ENCODE data around the gene FAM3D. TPM values are rescaled to one million over a fixed set of nuclear protein-coding genes. Genes with fewer than 3 reads are reported as not detected.

FAM3D gene
- total RNA-seq, 4 donors from 2014 or later: 243 to 431 (median 364) TPM

- peaks cover 0 to 6% (median 0%) of the 10 kb centered on the region in 4 donors for H3K4me1 ChIP-seq
- intact Hi-C loops (cut with DNase I; ENCODE audit: low total_unique reads): no loop called here
- no peaks in the 10 kb centered on the region for H3K9me3 ChIP-seq
- peak overlapping the region in 1 of 4 donors; percentile 17 for H3K27ac ChIP-seq
- in situ Hi-C loops (cut with MboI; ENCODE audit: low pct_ligation_motif_present in 1 of 4, low pct_unique_long_range_greater_than_20kb in 1 of 4, low sequenced_read_pairs in 3 of 4): loop anchor here in 2 of 4 donors (10.0 to 25.0 kb wide), 2 partner anchors 404 to 421 kb away; partner anchors contain the start of gene CFAP20DC (in 1 of the 2)
- H3K36me3 ChIP-seq: peaks cover 0 to 8% (median 0%) of the 10 kb centered on the region in 4 donors
- H3K4me3 ChIP-seq: no peak overlapping the region
- DNase-seq: peak; percentile 81
- TF ChIP-seq POLR2A (IDR thresholded peaks at IDR 0.05) (no peak), EP300 (IDR thresholded peaks at IDR 0.05; ENCODE audit: low read depth) (no peak), POLR2AphosphoS5 (IDR thresholded peaks at IDR 0.05) (no peak)
- TF ChIP-seq, protein P1, sequence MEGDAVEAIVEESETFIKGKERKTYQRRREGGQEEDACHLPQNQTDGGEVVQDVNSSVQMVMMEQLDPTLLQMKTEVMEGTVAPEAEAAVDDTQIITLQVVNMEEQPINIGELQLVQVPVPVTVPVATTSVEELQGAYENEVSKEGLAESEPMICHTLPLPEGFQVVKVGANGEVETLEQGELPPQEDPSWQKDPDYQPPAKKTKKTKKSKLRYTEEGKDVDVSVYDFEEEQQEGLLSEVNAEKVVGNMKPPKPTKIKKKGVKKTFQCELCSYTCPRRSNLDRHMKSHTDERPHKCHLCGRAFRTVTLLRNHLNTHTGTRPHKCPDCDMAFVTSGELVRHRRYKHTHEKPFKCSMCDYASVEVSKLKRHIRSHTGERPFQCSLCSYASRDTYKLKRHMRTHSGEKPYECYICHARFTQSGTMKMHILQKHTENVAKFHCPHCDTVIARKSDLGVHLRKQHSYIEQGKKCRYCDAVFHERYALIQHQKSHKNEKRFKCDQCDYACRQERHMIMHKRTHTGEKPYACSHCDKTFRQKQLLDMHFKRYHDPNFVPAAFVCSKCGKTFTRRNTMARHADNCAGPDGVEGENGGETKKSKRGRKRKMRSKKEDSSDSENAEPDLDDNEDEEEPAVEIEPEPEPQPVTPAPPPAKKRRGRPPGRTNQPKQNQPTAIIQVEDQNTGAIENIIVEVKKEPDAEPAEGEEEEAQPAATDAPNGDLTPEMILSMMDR (IDR thresholded peaks at IDR 0.05): peak; percentile 75 to 90 (median 82)
- H3K27me3 ChIP-seq: no peaks in the 10 kb centered on the region
- 19 to 56% methylated on average over 5 to 25 of the region's 25 CpGs for WGBS, 2 donors (ENCODE audit: low coverage in 1 of 2)
These were observed 25.7 kb downstream of the FAM3D start for GRCh38 chr3:58640700-58641372.

DNA sequence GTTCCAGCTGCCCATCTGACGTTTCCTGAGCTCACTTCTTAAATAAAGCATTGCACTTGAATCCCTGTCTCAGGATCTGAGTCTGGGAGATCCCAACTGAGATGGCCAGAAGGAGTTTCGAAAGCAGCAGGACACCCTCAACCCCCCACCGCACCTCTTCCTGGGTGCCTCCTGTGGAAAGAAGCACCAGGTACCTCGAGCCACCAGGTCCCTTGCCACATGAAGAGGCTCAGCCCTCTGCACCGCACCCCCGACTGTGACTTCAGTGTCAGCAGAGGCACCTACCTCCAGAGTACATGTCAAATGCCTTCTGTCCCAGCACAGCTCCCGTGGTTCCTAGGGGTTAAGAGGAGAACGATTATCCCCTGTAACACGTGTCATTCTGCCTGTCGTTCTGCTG is 26.7 kb downstream of the FAM3D start:
- no peak for TF ChIP-seq POLR2A (IDR thresholded peaks at IDR 0.05)
- Histone ChIP-seq H3K27me3 (no peaks in the 10 kb centered on the region), H3K27ac (no peak overlapping the region), H3K4me3 (no peak overlapping the region), H3K9me3 (no peaks in the 10 kb centered on the region), H3K36me3 (peaks cover 0 to 8% (median 0%) of the 10 kb centered on the region in 4 donors), H3K4me1 (peaks cover 0 to 6% (median 0%) of the 10 kb centered on the region in 4 donors)
- in situ Hi-C loops (cut with MboI; ENCODE audit: low pct_ligation_motif_present in 1 of 4, low pct_unique_long_range_greater_than_20kb in 1 of 4, low sequenced_read_pairs in 3 of 4) (loop anchor here in 2 of 4 donors (10.0 to 25.0 kb wide), 2 partner anchors 405 to 422 kb away; partner anchors contain the start of gene CFAP20DC (in 1 of the 2)), intact Hi-C loops (cut with DNase I; ENCODE audit: low total_unique reads) (no loop called here)
- DNase-seq: no peak
- 82% methylated on average over 10 of the region's 10 CpGs; no CpG with 5 or more reads in 1 of the 2 donors for whole genome bisulfite sequencing, 2 donors (ENCODE audit: low coverage in 1 of 2)

DNA sequence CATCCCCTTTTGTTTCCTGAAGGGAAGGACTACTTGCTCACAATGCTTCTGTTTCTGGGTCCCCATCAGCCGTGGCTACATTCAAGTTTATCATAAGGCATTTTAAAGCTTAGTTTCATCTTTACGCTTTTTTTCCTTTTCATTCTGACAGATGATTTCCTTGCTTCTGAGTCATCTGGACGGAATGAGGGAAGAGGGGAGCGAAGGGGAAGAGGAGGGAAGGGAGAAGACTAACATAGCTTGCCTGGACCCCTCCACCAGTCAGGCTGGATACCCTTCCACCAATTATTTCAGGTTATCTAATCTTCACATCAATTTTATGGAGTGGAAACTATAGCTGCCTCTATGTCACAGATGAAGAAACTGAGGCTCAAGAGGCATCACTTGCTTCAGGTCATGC is 27.6 kb downstream of the FAM3D start:
- no peak overlapping the region for H3K4me3 ChIP-seq
- peaks cover 0 to 6% (median 0%) of the 10 kb centered on the region in 4 donors for H3K4me1 ChIP-seq
- intact Hi-C loops (cut with DNase I; ENCODE audit: low total_unique reads): no loop called here
- H3K27ac ChIP-seq: no peak overlapping the region
- no peaks in the 10 kb centered on the region for H3K9me3 ChIP-seq
- TF ChIP-seq, protein P1 (IDR thresholded peaks at IDR 0.05): no peak
- no peak for TF ChIP-seq POLR2AphosphoS5 (IDR thresholded peaks at IDR 0.05)
- no peak for TF ChIP-seq EP300 (IDR thresholded peaks at IDR 0.05; ENCODE audit: low read depth)
- no peak for TF ChIP-seq POLR2A (IDR thresholded peaks at IDR 0.05)
- peaks cover 0 to 8% (median 0%) of the 10 kb centered on the region in 4 donors for H3K36me3 ChIP-seq
- DNase-seq: no peak
- no peaks in the 10 kb centered on the region for H3K27me3 ChIP-seq
- in situ Hi-C loops (cut with MboI; ENCODE audit: low pct_ligation_motif_present in 1 of 4, low pct_unique_long_range_greater_than_20kb in 1 of 4, low sequenced_read_pairs in 3 of 4): loop anchor here in 1 of 4 donors (25.0 kb wide), 1 partner anchor 423 kb away; the partner anchor contains the start of gene CFAP20DC
- 62 to 63% methylated on average over 4 of the region's 4 CpGs for WGBS, 2 donors (ENCODE audit: low coverage in 1 of 2)

DNA sequence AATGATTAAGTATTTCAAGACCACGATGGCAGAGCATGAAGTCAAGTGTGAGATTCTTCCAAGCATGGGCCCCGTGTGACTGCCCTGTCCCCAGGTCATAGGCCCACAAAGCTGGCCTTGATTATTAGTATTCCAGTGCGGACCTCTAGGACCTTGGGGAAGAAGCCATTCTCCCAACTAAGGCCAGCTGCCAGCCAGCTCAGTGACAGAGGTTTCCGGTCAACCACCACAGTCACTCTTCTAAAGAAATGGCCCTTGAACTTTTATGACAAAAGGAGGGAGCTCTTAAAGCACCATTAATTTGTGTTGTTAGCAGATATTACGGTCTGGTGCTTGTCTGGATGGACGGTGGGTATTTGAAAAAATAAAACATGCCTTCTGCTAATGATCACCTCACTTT is 28.0 kb downstream of the FAM3D start:
- intact Hi-C loops (cut with DNase I; ENCODE audit: low total_unique reads) (no loop called here), in situ Hi-C loops (cut with MboI; ENCODE audit: low pct_ligation_motif_present in 1 of 4, low pct_unique_long_range_greater_than_20kb in 1 of 4, low sequenced_read_pairs in 3 of 4) (loop anchor here in 1 of 4 donors (25.0 kb wide), 1 partner anchor 424 kb away; the partner anchor contains the start of gene CFAP20DC)
- no peak for DNase-seq
- Histone ChIP-seq H3K4me1 (peaks cover 0 to 6% (median 0%) of the 10 kb centered on the region in 4 donors), H3K9me3 (no peaks in the 10 kb centered on the region), H3K27ac (no peak overlapping the region), H3K4me3 (no peak overlapping the region), H3K27me3 (no peaks in the 10 kb centered on the region), H3K36me3 (peaks cover 0 to 8% (median 0%) of the 10 kb centered on the region in 4 donors)
- WGBS, 2 donors (ENCODE audit: low coverage in 1 of 2): 53 to 60% methylated on average over 5 to 6 of the region's 6 CpGs
- TF ChIP-seq EP300 (IDR thresholded peaks at IDR 0.05; ENCODE audit: low read depth): no peak
- TF ChIP-seq POLR2AphosphoS5 (IDR thresholded peaks at IDR 0.05): no peak
- TF ChIP-seq, protein P1 (IDR thresholded peaks at IDR 0.05): no peak
- no peak for TF ChIP-seq POLR2A (IDR thresholded peaks at IDR 0.05)
